ENCODE results near the gene KAT8.

KAT8 gene

GRCh38 chr16:31080756-31081419, 36.6 kb upstream of the KAT8 start:
- H3K4me3 ChIP-seq (ENCODE audit: low read depth, low read length), result no peak overlapping the region
- no peak for TF ChIP-seq CTCF (IDR thresholded peaks at IDR 0.05; ENCODE audit: low read depth, low read length)

GRCh38 chr16:31081428-31082351, 35.8 kb upstream of the KAT8 start:
- no peak overlapping the region for H3K4me3 ChIP-seq (ENCODE audit: low read depth, low read length)
- no peak for TF ChIP-seq CTCF (IDR thresholded peaks at IDR 0.05; ENCODE audit: low read depth, low read length)

- TF ChIP-seq CTCF (IDR thresholded peaks at IDR 0.05; ENCODE audit: low read depth, low read length), result no peak
- no peak overlapping the region for H3K4me3 ChIP-seq (ENCODE audit: low read depth, low read length)
These were observed 35.0 kb upstream of the KAT8 start for GRCh38 chr16:31082368-31083045.

- no peak for TF ChIP-seq CTCF (IDR thresholded peaks at IDR 0.05; ENCODE audit: low read depth, low read length)
These were observed 34.4 kb upstream of the KAT8 start for GRCh38 chr16:31083081-31083480.

GRCh38 chr16:31083556-31083955, 33.9 kb upstream of the KAT8 start:
- TF ChIP-seq CTCF (IDR thresholded peaks at IDR 0.05; ENCODE audit: low read depth, low read length), result no peak
- H3K4me3 ChIP-seq (ENCODE audit: low read depth, low read length), result no peak overlapping the region

More at GRCh38 chr16:31083081-31083480, 34.4 kb upstream of the KAT8 start:
- no peak overlapping the region for H3K4me3 ChIP-seq (ENCODE audit: low read depth, low read length)

- H3K4me3 ChIP-seq (ENCODE audit: low read depth, low read length), result no peak overlapping the region
- no peak for TF ChIP-seq CTCF (IDR thresholded peaks at IDR 0.05; ENCODE audit: low read depth, low read length)
These were observed 33.5 kb upstream of the KAT8 start for GRCh38 chr16:31083981-31084380.

Data from WI38 (cell line).